ENCODE data around the gene ZBTB17. TPM values are rescaled to one million over a fixed set of nuclear protein-coding genes. Genes with fewer than 3 reads are reported as not detected.
A peak's percentile ranks its signal among the peaks of the same experiment; 100 is the strongest.

ZBTB17 gene
- total and polyA plus RNA-seq, 2 of the 8 experiments (the other 6 are each of a cell fraction or from before 2014, with no cell fraction given), result 24.7 to 36.2 TPM

DNA sequence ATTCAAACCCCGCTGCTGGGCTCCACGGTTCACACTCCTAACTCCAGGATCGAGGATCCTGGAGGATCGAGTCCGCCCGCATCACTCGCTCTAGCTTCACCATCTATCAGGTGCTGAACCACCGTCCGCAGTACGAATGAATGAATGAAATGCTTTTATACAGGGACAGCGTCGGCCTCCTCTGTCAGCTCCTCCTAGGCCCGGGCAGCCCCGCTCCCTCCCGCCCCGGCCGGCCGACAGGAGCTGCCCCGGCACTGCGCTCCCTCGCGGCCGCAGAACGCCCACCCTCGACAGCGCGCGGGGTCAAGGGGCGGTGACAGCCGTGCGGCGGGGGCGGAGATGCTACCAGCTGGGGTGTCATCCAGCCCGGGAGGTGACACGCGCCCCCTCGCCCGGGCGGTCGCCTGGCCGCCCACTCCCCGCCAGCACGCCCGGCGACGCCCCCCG lies 520 bp downstream of the ZBTB17 start (continued):
- TF ChIP-seq SIN3A (conservative IDR thresholded peaks at IDR 0.05 in 1 of 2, IDR thresholded peaks at IDR 0.05 in 1 of 2; ENCODE audit: low read depth in 1 of 2, low read length in 2 of 2), result peak; percentile 84 to 89; a peak in 2 of 4 replicates
- no peak for TF ChIP-seq TAF7 (optimal IDR thresholded peaks at IDR 0.05; ENCODE audit: borderline replicate concordance, low read depth, low read length)
- TF ChIP-seq GABPA (IDR thresholded peaks at IDR 0.05; ENCODE audit: borderline replicate concordance, insufficient read depth, low read length), result no peak
- no peak for TF ChIP-seq SUZ12 (IDR thresholded peaks at IDR 0.05; ENCODE audit: low read length)
- TF ChIP-seq, protein P1, sequence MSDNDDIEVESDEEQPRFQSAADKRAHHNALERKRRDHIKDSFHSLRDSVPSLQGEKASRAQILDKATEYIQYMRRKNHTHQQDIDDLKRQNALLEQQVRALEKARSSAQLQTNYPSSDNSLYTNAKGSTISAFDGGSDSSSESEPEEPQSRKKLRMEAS (IDR thresholded peaks at IDR 0.05), result no peak
- TF ChIP-seq ASH2L (IDR thresholded peaks at IDR 0.05; ENCODE audit: low read length), result no peak

Measured in H1 (cell line).